Astrocyte (in vitro differentiated cells and primary cell): ENCODE data around the gene COL5A2. TPM values are rescaled to one million over a fixed set of nuclear protein-coding genes. Genes with fewer than 3 reads are reported as not detected.

Source experiments
- DNase-seq: peaks from one replicate; pipeline ENCODE4 v3.0.0-alpha.2; 2010; ENCODE audit warnings: low read depth
- FAIRE-seq: peaks from 2 replicates; lab custom pipeline; 2011; peaks lifted over from hg19 to GRCh38; lab: Jason Lieb, UNC
- H2AFZ ChIP-seq: 2 replicates; pipeline ENCODE4 v1.6.0; 2012; ENCODE audit warnings: low read depth, low read length, inconsistent platforms
- H3K27ac ChIP-seq: 2 replicates; pipeline ENCODE4 v1.5.1; 2011; ENCODE audit warnings: low read depth, low read length, inconsistent platforms
- H3K27me3 ChIP-seq: 2 replicates; pipeline ENCODE4 v1.6.0; 2011; ENCODE audit warnings: low read length, inconsistent platforms; ENCODE audit not compliant: insufficient read depth
- H3K36me3 ChIP-seq: 2 replicates; pipeline ENCODE4 v1.5.1; 2011; ENCODE audit warnings: low read length, inconsistent platforms; ENCODE audit not compliant: insufficient read depth
- H3K4me1 ChIP-seq: 2 replicates; pipeline ENCODE4 v1.5.1; 2011; ENCODE audit warnings: low read length, inconsistent platforms; ENCODE audit not compliant: insufficient read depth
- H3K4me2 ChIP-seq: 2 replicates; pipeline ENCODE4 v1.6.0; 2012; ENCODE audit warnings: low read length, inconsistent platforms
- H3K4me3 ChIP-seq: 2 replicates; pipeline ENCODE4 v1.5.1; 2011; ENCODE audit warnings: low read depth, mild to moderate bottlenecking, low read length, inconsistent platforms; ENCODE audit not compliant: insufficient read depth
- H3K79me2 ChIP-seq: 2 replicates; pipeline ENCODE4 v1.6.0; 2012; ENCODE audit warnings: mild to moderate bottlenecking, low read length, inconsistent platforms; ENCODE audit not compliant: insufficient read depth
- H3K9ac ChIP-seq: 2 replicates; pipeline ENCODE4 v1.6.0; 2012; ENCODE audit warnings: mild to moderate bottlenecking, low read length, inconsistent platforms
- H3K9me3 ChIP-seq: 2 replicates; pipeline ENCODE4 v1.5.1; 2012; ENCODE audit warnings: low read depth, mild to moderate bottlenecking, low read length, inconsistent platforms; ENCODE audit not compliant: insufficient read depth
- H4K20me1 ChIP-seq: 2 replicates; pipeline ENCODE4 v1.6.0; 2012; ENCODE audit warnings: low read length, inconsistent platforms; ENCODE audit not compliant: insufficient read depth
- H3K27ac Mint-ChIP-seq: one replicate; pipeline ENCODE4 v1.8.0; 2021; ENCODE audit warnings: mild to moderate bottlenecking, mixed read lengths; ENCODE audit not compliant: unreplicated experiment
- H3K27me3 Mint-ChIP-seq: one replicate; pipeline ENCODE4 v1.8.0; 2021; ENCODE audit warnings: low read depth, mixed read lengths; ENCODE audit not compliant: unreplicated experiment
- H3K36me3 Mint-ChIP-seq: one replicate; pipeline ENCODE4 v1.8.0; 2021; ENCODE audit warnings: low read depth, mixed read lengths; ENCODE audit not compliant: unreplicated experiment
- H3K4me1 Mint-ChIP-seq: one replicate; pipeline ENCODE4 v1.8.0; 2021; ENCODE audit warnings: low read depth, mixed read lengths; ENCODE audit not compliant: unreplicated experiment
- H3K4me3 Mint-ChIP-seq: one replicate; pipeline ENCODE4 v1.8.0; 2021; ENCODE audit warnings: mild to moderate bottlenecking, moderate library complexity, mixed read lengths; ENCODE audit not compliant: unreplicated experiment
- H3K9me3 Mint-ChIP-seq: one replicate; pipeline ENCODE4 v1.8.0; 2021; ENCODE audit warnings: mild to moderate bottlenecking, mixed read lengths; ENCODE audit not compliant: unreplicated experiment
- EZH2 ChIP-seq: IDR thresholded peaks from 2 replicates; pipeline ENCODE4 v1.6.1; 2012; ENCODE audit warnings: mild to moderate bottlenecking, low read length, inconsistent platforms; ENCODE audit not compliant: insufficient read depth
- total RNA-seq: library from RNA; stranded (reverse); gene quantifications from 2 replicates; pipeline ENCODE4 v1.2.1, GENCODE V29; 2021
- TF ChIP-seq, protein P1 (sequence below): IDR thresholded peaks from 2 replicates; pipeline ENCODE4 v1.5.1; 2011; ENCODE audit warnings: low read depth, mild to moderate bottlenecking, inconsistent platforms, low read length, moderate library complexity; ENCODE audit not compliant: insufficient read depth

Gene COL5A2
- total RNA-seq, 1 donor from 2014 or later, result 429 TPM

- H3K27ac Mint-ChIP-seq, result no peak overlapping the region
- Histone ChIP-seq H2AFZ (no peak overlapping the region), H3K9me3 (no peaks in the 10 kb centered on the region), H3K79me2 (peaks cover 100% of the 10 kb centered on the region), H3K36me3 (peaks cover 5% of the 10 kb centered on the region), H4K20me1 (peaks cover 47% of the 10 kb centered on the region), H3K27me3 (no peaks in the 10 kb centered on the region), H3K27ac (no peak overlapping the region), H3K9ac (no peak overlapping the region), H3K4me3 (no peak overlapping the region), H3K4me2 (no peak overlapping the region), H3K4me1 (peaks cover 11% of the 10 kb centered on the region)
- no peaks in the 10 kb centered on the region for H3K27me3 Mint-ChIP-seq
- H3K4me3 Mint-ChIP-seq, result no peak overlapping the region
- H3K36me3 Mint-ChIP-seq, result peaks cover 3% of the 10 kb centered on the region
- no peaks in the 10 kb centered on the region for H3K9me3 Mint-ChIP-seq
- FAIRE-seq, result no peak
- TF ChIP-seq, protein P1, sequence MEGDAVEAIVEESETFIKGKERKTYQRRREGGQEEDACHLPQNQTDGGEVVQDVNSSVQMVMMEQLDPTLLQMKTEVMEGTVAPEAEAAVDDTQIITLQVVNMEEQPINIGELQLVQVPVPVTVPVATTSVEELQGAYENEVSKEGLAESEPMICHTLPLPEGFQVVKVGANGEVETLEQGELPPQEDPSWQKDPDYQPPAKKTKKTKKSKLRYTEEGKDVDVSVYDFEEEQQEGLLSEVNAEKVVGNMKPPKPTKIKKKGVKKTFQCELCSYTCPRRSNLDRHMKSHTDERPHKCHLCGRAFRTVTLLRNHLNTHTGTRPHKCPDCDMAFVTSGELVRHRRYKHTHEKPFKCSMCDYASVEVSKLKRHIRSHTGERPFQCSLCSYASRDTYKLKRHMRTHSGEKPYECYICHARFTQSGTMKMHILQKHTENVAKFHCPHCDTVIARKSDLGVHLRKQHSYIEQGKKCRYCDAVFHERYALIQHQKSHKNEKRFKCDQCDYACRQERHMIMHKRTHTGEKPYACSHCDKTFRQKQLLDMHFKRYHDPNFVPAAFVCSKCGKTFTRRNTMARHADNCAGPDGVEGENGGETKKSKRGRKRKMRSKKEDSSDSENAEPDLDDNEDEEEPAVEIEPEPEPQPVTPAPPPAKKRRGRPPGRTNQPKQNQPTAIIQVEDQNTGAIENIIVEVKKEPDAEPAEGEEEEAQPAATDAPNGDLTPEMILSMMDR, result no peak
- TF ChIP-seq EZH2, result no peak
- no peak for DNase-seq
- H3K4me1 Mint-ChIP-seq, result peaks cover 43% of the 10 kb centered on the region
These were observed 27.7 kb downstream of the COL5A2 start for GRCh38 chr2:189151906-189152305.

DNA sequence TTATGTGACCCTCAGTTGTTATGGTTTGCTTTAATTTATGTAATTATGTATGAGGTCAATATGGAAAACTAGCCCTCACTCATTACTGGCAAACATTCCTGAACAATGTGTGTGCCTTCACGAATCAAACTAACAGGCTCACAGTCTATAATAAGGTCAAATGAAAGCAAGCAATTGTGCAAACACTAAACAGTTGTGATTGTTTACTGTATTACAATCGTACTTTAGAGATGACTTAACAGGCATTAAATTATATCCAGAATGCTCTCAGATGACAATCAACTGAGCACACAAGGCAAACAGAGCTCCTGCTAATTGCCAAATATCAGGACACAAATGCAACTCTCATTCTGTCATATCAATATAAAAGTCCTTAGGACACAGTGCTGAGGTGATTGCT, 29.5 kb downstream of the COL5A2 start:
- Mint-ChIP-seq H3K27me3 (no peaks in the 10 kb centered on the region), H3K36me3 (peaks cover 7% of the 10 kb centered on the region), H3K27ac (peak overlapping the region; percentile 0), H3K9me3 (no peaks in the 10 kb centered on the region), H3K4me1 (peaks cover 40% of the 10 kb centered on the region), H3K4me3 (no peak overlapping the region)
- H3K36me3 ChIP-seq, result peaks cover 5% of the 10 kb centered on the region
- TF ChIP-seq, protein P1, result no peak
- TF ChIP-seq EZH2, result no peak
- DNase-seq, result peak; percentile 77
- H2AFZ ChIP-seq, result no peak overlapping the region
- H3K9me3 ChIP-seq, result no peaks in the 10 kb centered on the region
- peak; percentile 71 for FAIRE-seq
- peaks cover 11% of the 10 kb centered on the region for H3K4me1 ChIP-seq
- H3K4me3 ChIP-seq, result peak overlapping the region; percentile 14
- peak overlapping the region; percentile 68 for H3K27ac ChIP-seq
- H3K9ac ChIP-seq, result peak overlapping the region; percentile 10
- H3K79me2 ChIP-seq, result peaks cover 100% of the 10 kb centered on the region
- peaks cover 50% of the 10 kb centered on the region for H4K20me1 ChIP-seq
- H3K4me2 ChIP-seq, result peak overlapping the region; percentile 38
- no peaks in the 10 kb centered on the region for H3K27me3 ChIP-seq

- peaks cover 3% of the 10 kb centered on the region for H3K36me3 Mint-ChIP-seq
- no peak for DNase-seq
- TF ChIP-seq, protein P1, result no peak
- no peak for TF ChIP-seq EZH2
- H3K4me3 ChIP-seq, result no peak overlapping the region
- FAIRE-seq, result no peak
- H3K27me3 ChIP-seq, result no peaks in the 10 kb centered on the region
- no peaks in the 10 kb centered on the region for H3K27me3 Mint-ChIP-seq
- peaks cover 5% of the 10 kb centered on the region for H3K36me3 ChIP-seq
- peaks cover 48% of the 10 kb centered on the region for H3K4me1 Mint-ChIP-seq
- H2AFZ ChIP-seq, result no peak overlapping the region
- H3K27ac Mint-ChIP-seq, result no peak overlapping the region
- no peak overlapping the region for H3K4me2 ChIP-seq
- no peaks in the 10 kb centered on the region for H3K9me3 Mint-ChIP-seq
- H4K20me1 ChIP-seq, result peaks cover 57% of the 10 kb centered on the region
- no peak overlapping the region for H3K27ac ChIP-seq
- peaks cover 99% of the 10 kb centered on the region for H3K79me2 ChIP-seq
- H3K4me1 ChIP-seq, result peaks cover 6% of the 10 kb centered on the region
- H3K9me3 ChIP-seq, result no peaks in the 10 kb centered on the region
- no peak overlapping the region for H3K4me3 Mint-ChIP-seq
- no peak overlapping the region for H3K9ac ChIP-seq
These were observed 31.6 kb downstream of the COL5A2 start for GRCh38 chr2:189147989-189148388.
